Dermis lymphatic vessel endothelial cell (primary cell): ENCODE measurements around the gene ZNF66. TPM values are rescaled to one million over a fixed set of nuclear protein-coding genes. Genes with fewer than 3 reads are reported as not detected.

ENCODE experiments used
- total RNA-seq: library from RNA; depleted of rRNA; stranded (reverse); fragments of >200 nt; gene quantifications from 2 replicates; pipeline ENCODE4 v1.2.1, GENCODE V29; 2014

ZNF66 gene
- 2.0 and 3.2 TPM in 2 replicates for total RNA-seq

DNA sequence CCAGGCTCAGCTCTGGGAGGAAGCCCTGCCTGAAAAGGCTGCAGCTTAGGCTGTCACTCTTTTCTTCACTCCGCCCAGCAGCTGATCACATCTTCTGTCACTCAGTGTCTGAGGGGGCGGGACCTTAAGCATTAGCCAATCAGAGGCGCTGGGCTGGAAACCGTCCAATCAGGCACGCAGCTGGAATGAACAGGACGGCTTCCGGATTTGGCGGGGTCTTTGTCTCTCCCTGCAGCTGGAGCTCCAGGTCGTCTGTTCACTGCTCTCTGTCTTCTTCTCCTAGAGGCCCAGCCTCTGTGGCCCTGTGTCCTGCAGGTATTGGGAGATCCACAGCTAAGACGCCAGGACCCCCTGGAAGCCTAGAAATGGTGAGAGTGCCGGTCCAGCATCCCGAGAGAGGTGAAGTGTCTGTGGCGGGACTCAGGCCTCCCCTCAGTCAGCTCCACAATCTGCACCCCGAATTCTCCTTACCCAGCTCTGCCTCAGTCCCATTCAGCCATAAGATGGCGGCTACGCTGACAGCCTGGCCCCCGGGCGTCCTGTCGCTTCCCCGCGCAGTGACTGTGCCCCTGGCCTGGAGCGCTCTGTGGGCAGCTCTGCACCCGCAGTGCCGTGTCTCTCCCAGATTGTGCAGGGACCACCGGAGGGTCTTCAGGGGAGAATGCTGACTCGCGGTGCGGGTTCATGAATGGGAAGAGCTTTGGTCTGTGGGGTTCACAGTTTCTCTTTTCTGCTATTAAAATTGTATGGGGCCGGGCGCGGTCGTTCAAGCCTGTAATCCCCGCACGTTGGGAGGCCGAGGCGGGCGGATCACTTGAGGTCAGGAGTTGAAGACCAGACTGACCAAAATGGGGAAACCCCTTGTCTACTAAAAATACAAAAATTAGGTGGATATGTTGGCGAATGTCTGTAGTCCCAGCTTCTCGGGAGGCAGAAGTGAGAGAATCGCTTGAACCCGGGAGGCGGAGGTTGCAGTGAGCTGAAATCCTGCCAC is at the start of gene ZNF66:
ZNF66 (plus strand) TSS at position 222 of the 994 bp plus-strand sequence; CDS start at position 366, 144 bp downstream.

Other genes starting within 250 kb of the ZNF66 start
- 8.3 and 9.8 TPM in 2 replicates for gene ZNF737, start 210.5 kb upstream of the ZNF66 start, total RNA-seq
- gene ZNF626, start 114.7 kb upstream of the ZNF66 start, total RNA-seq, result 8.1 and 12.6 TPM in 2 replicates
- 10.4 and 11.1 TPM in 2 replicates for gene ZNF85, start 146.9 kb downstream of the ZNF66 start, total RNA-seq
- 4.6 and 5.0 TPM in 2 replicates for gene ZNF430, start 244.4 kb downstream of the ZNF66 start, total RNA-seq